ENCODE results near the gene TMEM94.
A peak's percentile ranks its signal among the peaks of the same experiment; 100 is the strongest.
"Not testable (repeated sequence)": the region's sequence is repeated elsewhere in the genome, so short reads cannot be mapped to it uniquely, and the experiment has no call there.

TMEM94 gene

DNA sequence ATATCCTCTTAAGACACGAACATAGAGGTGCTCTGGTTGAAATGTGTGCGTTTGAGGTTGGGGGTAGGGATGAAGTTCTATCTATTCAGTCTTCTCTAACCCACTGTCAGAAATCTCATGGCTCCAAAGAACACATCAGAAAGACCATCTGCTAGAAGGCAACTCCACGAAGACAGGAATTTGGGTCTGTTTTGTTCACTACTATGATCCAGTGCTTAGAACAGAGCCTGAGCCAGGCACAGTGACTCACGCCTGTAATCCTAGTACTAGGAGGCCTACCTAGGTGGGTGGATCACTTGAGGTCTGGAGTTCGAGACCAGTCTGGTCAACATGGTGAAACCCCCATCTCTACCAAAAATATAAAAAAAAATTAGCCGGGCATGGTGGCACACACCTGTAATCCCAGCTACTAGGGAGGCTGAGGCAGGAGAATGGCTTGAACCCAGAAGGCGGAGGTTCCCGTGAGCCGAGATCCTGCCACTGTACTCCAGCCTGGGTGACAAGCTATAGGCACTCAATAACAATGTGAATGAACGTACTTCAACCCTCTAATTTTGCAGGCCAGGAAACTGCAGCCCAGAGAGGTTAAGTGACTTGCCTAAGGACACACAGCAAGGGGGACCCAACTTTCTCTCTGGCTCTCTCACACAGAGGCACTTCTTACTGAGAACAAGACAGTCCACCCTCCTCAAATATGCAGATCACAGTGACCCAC is 56.6 kb downstream of the TMEM94 start:
- DNase-seq (ENCODE audit: low spot score in 2 of 2) (no peak), ATAC-seq (ENCODE audit: low read depth) (no peak)
- no peaks in the 10 kb centered on the region for H3K9me3 Mint-ChIP-seq
- no peaks in the 10 kb centered on the region for H3K36me3 Mint-ChIP-seq
- peaks cover 11% of the 10 kb centered on the region for H3K4me1 Mint-ChIP-seq
- H3K4me3 Mint-ChIP-seq = no peak overlapping the region
- H3K27me3 Mint-ChIP-seq = no peaks in the 10 kb centered on the region
- H3K27ac Mint-ChIP-seq = no peak overlapping the region

DNA sequence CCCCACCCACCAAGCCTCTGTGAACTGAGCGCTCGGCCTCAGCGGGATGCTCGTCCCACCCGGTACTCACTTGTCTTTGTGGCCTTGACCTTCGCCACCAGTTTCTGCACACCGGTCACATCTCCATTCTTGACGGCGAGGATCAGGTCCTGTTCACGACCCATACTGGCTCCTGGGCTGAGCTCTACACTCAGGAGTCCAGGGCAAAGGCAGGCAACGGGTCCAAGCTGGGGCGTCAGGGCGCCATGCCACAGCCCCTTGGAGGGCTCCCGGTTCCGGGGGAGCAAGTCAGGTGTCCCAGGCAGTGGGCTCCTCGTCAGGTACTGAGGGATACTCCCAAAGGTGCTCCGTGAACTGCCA is 57.2 kb downstream of the TMEM94 start:
- DNase-seq (ENCODE audit: low spot score in 2 of 2) = no peak
- Mint-ChIP-seq H3K4me3 (peak overlapping the region; percentile 67), H3K9me3 (no peaks in the 10 kb centered on the region), H3K4me1 (peaks cover 17% of the 10 kb centered on the region), H3K27ac (no peak overlapping the region), H3K36me3 (peaks cover 2% of the 10 kb centered on the region), H3K27me3 (no peaks in the 10 kb centered on the region)
- no peak for ATAC-seq (ENCODE audit: low read depth)

DNA sequence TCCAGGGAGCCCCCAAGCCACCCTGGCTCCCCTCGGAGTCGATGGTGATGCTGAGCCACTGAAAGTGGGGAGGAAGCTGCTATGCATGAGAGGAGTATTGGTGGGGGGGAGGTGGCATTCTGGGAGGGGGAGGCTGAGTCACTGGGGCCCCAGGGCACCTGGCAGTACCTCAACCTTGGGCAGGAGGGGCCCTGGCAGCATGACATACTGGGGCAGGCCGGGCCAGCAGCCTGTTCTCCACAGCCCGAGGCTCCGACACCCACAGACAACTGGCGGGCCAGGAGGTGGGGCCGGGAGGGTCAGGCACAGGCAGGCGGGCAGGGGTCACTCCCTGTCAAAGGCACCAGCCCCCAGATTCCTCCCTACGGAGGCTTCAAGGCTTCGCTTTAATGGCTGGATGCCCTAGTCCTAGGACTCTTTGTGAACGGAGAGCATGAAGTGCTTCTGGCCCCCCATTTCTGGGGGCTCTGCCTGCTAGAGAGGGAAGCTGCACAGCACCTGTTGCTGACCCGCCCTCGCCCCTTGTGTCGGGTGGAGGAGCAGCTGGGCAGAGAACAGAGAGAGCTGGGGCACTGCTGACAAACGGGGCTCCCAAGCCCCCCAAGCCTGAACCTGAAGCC is 58.0 kb downstream of the TMEM94 start:
- Mint-ChIP-seq H3K27me3 (no peaks in the 10 kb centered on the region), H3K27ac (no peak overlapping the region), H3K36me3 (peaks cover 2% of the 10 kb centered on the region), H3K4me1 (peaks cover 18% of the 10 kb centered on the region), H3K4me3 (peak overlapping the region; percentile 67), H3K9me3 (no peaks in the 10 kb centered on the region)
- DNase-seq (ENCODE audit: low spot score in 2 of 2) (no peak), ATAC-seq (ENCODE audit: low read depth) (no peak)

DNA sequence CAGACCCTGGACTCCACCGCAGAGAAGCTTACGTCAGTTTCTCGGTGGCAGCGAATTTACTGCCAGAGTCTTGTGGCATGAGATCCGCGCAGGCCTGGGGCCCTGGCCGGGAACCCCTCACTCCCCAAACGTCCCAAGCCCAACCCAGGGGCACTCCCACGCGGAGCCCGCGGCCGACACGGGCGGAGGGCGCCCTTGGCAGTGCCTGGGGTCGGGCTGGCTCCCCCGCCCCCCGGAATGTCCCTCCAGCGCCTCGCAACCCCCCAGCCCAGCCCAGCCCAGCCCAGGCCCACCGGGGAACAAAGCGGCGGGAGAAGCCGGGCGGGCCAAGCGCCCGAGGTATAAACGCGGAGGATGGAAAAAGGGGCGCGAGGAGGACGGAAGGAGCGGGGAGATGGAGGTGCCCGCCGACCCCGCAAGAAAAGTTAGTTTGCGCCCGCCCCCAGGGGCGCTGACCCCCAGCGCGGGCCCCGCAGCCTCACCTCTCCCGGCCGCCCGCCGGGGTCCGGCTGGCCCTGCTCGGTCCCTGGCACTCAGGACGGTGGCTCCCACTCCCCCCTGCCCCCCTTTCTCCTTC is 58.6 kb downstream of the TMEM94 start:
- ATAC-seq (ENCODE audit: low read depth) (no peak), DNase-seq (ENCODE audit: low spot score in 2 of 2) (no peak)
- Mint-ChIP-seq H3K4me3 (peak overlapping the region; percentile 41), H3K9me3 (no peaks in the 10 kb centered on the region), H3K27ac (no peak overlapping the region), H3K4me1 (peaks cover 18% of the 10 kb centered on the region), H3K36me3 (peaks cover 2% of the 10 kb centered on the region), H3K27me3 (no peaks in the 10 kb centered on the region)

DNA sequence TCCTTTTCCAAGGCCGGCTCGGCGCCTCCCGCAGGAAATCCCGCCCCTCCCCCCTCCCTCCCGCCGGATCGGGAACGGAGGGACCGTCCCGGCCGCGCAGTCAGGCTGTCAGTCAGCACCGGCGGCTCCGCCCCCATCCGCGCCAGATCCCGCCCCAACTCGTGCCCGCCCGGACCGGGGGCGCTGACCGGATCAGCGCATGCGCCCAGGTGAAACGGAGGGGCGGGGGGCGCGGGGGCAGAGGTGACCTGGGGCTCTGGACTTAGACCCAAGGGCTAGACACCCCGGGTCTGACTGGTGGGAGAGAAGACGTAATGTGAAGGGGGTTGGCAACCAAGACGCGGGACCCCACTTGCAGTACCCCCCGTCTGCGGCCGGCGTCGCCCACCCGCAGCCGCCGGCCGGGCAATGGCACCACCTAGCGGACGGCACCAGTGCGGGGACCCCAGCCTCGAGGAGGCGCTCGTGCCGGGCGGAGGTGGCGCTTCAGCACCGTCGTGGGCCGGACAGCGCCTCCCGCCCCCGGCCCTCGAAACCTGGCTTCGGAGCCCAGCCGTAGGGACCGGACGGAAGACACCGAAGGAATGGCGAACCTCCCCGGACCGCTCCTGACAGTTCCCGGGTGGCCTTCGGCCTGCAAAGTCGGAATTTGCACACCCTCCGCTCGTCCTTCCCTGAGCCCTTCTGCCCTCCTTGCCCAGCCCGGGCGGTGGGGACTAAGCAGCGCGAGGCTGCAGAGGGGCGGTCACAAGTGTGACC is 59.2 kb downstream of the TMEM94 start, which contains the start of gene CASKIN2:
Gene CASKIN2 (minus strand): TSS at position 42 of the 759 bp plus-strand sequence. CDS start 1,733 bp downstream, outside the sequence.
- Mint-ChIP-seq H3K4me3 (peak within 1 kb of the TSS; percentile 82), H3K4me1 (peaks cover 18% of the 10 kb centered on the region), H3K36me3 (peaks cover 2% of the 10 kb centered on the region), H3K27me3 (no peaks in the 10 kb centered on the region), H3K9me3 (no peaks in the 10 kb centered on the region), H3K27ac (no peak within 1 kb of the TSS)
- ATAC-seq (ENCODE audit: low read depth) = peak; percentile 60
- DNase-seq (ENCODE audit: low spot score in 2 of 2) = peak; percentile 71 to 79

DNA sequence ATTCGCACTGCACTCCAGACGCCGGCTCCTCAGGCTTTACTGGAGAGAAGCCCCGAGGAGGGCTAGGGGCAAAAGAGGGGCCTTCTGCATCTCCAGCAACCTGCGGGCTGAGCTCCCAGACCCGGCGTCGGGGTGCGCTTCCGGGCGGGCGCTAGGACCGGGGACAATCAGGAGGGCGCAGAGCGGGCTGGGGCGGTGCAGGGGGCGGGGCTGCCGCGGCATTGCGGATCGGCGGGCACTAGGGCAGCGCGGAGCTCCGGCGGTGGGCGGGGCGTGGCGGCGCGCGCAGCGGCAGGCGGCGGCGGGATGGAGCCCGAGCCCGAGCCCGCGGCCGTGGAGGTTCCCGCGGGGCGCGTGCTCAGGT is 59.8 kb downstream of the TMEM94 start, which contains the start of gene TSEN54:
Gene TSEN54 (plus strand): TSS at position 274 of the 364 bp plus-strand sequence. CDS start 33 bp downstream, at position 307.
- H3K27ac Mint-ChIP-seq = no peak within 1 kb of the TSS
- peaks cover 2% of the 10 kb centered on the region for H3K36me3 Mint-ChIP-seq
- no peaks in the 10 kb centered on the region for H3K27me3 Mint-ChIP-seq
- DNase-seq (ENCODE audit: low spot score in 2 of 2) (peak; percentile 86 to 90), ATAC-seq (ENCODE audit: low read depth) (peak; percentile 84)
- peaks cover 18% of the 10 kb centered on the region for H3K4me1 Mint-ChIP-seq
- H3K4me3 Mint-ChIP-seq = peak within 1 kb of the TSS; percentile 82
- H3K9me3 Mint-ChIP-seq = no peaks in the 10 kb centered on the region

DNA sequence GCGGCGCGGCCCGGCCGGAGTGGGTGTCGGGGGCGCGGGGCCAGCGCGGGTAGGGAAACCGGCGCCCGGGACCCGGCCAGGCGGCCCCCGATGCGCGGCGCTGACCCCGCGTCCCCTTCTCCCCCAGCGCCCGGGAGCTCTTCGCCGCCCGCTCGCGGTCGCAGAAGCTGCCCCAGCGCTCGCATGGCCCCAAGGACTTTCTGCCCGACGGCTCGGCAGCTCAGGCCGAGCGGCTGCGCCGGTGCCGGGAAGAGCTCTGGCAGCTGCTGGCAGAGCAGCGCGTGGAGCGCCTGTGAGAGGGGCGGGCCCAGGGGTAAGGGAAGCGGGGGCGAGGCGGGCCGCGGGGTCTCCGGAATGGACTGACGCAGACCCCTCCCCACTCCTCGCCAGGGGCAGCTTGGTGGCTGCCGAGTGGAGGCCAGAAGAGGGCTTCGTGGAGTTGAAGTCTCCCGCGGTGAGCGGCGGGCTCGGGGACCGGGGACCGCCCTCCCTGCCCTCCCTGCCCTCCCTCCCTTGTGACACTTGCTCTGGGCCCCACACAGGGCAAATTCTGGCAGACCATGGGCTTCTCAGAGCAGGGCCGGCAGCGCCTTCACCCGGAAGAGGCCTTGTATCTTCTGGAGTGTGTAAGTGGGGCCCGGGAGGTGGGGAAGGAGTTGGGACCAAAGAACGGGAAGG is 60.3 kb downstream of the TMEM94 start:
- ATAC-seq (ENCODE audit: low read depth) (peak; percentile 7), DNase-seq (ENCODE audit: low spot score in 2 of 2) (no peak)
- Mint-ChIP-seq H3K4me3 (peak overlapping the region; percentile 79), H3K36me3 (peaks cover 2% of the 10 kb centered on the region), H3K27ac (no peak overlapping the region), H3K27me3 (no peaks in the 10 kb centered on the region), H3K9me3 (no peaks in the 10 kb centered on the region), H3K4me1 (peaks cover 18% of the 10 kb centered on the region)

DNA sequence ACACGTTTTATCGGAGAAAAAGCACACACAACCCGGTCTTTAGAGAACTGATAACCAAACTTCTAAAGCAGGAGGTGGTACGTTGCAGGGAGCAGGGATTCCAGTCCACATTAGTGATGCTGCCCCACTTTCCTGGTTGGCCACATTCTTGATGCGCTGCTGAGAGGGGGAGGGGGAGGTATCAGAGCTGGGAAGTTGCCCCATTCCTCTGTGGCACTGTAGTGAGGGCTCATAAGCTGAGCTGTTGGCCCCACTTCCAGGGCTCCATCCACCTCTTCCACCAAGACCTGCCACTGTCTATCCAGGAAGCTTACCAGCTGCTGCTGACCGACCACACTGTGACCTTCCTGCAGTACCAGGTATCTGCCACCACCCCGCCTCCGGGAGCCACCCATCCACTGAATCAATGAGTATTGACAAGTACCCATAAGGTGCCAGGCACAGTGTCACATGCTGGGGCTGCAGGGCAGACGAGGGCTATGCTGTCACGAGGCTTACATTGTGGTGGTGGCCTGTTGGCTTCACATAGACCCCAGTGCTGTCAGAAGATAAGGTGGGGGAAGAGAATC is 60.9 kb downstream of the TMEM94 start:
- no peak for ATAC-seq (ENCODE audit: low read depth)
- Mint-ChIP-seq H3K9me3 (no peaks in the 10 kb centered on the region), H3K4me3 (peak overlapping the region; percentile 79), H3K27ac (no peak overlapping the region), H3K27me3 (no peaks in the 10 kb centered on the region), H3K36me3 (peaks cover 2% of the 10 kb centered on the region), H3K4me1 (peaks cover 18% of the 10 kb centered on the region)
- DNase-seq (ENCODE audit: low spot score in 2 of 2) = no peak

DNA sequence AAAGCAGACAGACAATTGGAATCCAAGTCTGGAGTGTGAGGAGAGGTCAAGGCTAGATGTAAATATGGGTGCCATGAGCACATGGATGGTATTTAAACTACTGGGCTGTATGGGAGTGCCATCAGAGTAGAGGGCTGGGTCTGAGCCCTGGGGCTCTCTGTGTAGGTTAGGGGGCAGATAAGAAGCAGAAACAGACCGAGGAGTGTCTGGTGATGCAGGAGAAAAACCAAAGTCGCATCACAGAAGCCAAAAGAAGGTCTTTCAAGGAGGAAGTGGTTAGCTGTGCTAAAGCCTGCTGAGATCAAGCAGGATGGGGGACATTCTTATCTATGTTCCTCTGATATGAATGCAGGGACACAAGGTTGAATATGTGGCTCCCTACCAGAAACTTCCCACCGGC is 61.8 kb downstream of the TMEM94 start:
- Mint-ChIP-seq H3K36me3 (peaks cover 2% of the 10 kb centered on the region), H3K4me1 (peaks cover 18% of the 10 kb centered on the region), H3K4me3 (peak overlapping the region; percentile 79), H3K9me3 (no peaks in the 10 kb centered on the region), H3K27ac (peak overlapping the region; percentile 0), H3K27me3 (no peaks in the 10 kb centered on the region)
- peak; percentile 40 for ATAC-seq (ENCODE audit: low read depth)
- DNase-seq (ENCODE audit: low spot score in 2 of 2) = no peak

DNA sequence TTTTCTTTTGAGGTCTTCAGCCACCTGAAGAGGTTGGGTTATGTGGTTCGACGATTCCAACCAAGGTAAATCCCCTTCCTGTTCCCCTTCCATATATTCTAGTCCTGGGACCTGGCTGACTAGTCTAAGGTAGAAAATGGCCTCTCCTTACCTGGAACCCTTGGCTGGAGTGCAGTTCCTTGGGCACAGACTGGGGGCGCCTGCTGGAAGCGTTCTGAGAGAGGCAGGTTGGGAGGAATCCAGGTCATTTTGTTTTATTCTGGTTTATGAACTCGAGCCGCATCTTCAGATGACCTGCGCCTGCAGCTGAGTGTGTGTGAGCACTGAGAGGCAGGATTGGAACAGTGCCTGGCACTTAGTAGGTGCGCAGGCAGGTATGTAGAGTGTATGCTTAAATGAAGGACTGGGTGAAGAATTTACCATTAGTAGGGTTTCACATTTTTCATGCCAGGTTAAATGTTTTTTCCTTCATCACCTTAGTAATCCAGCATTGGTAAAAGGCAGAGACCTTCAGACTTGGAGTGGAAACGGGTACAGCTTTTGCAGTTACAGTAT is 62.6 kb downstream of the TMEM94 start:
- peaks cover 18% of the 10 kb centered on the region for H3K4me1 Mint-ChIP-seq
- no peak overlapping the region for H3K27ac Mint-ChIP-seq
- H3K36me3 Mint-ChIP-seq = peaks cover 2% of the 10 kb centered on the region
- H3K4me3 Mint-ChIP-seq = no peak overlapping the region
- ATAC-seq (ENCODE audit: low read depth) (no peak), DNase-seq (ENCODE audit: low spot score in 2 of 2) (no peak)
- H3K9me3 Mint-ChIP-seq = no peaks in the 10 kb centered on the region
- H3K27me3 Mint-ChIP-seq = no peaks in the 10 kb centered on the region

DNA sequence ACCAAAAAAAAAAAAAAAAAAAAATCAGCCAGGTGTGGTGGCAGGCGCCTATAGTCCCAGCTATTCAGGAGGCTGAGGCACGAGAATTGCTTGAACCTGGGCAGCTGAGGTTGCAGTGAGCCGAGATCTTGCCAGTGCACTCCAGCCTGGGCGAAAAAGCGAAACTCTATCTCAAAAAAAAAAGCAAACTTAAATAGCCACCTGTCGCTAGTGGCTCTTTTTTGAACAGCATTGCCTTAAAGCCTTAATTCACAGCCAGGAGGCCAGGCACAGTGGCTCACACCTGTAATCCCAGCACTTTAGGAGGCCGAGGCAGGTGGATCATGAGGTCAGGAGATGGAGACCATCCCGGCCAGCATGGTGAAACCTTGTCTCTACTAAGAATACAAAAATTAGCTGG is 64.0 kb downstream of the TMEM94 start:
- DNase-seq (ENCODE audit: low spot score in 2 of 2); H3K27me3 Mint-ChIP-seq; ATAC-seq (ENCODE audit: low read depth); H3K36me3 Mint-ChIP-seq; H3K27ac Mint-ChIP-seq; H3K4me3 Mint-ChIP-seq; H3K9me3 Mint-ChIP-seq: not testable (repeated sequence)
- H3K4me1 Mint-ChIP-seq = peaks cover 18% of the 10 kb centered on the region

DNA sequence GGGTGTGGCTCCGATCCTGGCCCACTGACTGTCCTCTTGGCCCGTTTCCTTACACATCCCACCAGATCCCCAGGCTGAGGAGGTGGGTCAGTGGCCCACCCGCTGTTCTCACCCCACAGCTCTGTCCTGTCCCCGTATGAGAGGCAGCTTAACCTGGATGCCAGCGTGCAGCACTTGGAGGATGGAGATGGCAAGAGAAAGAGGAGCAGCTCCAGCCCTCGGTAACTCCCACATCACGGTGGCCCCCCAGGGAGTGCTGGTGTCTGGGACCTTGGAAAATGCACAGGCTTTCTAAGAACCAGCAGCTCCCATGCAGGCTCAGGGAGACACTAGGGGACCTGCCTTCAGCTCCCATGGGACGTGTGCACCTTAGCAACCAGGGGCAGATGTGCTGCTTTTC is 64.9 kb downstream of the TMEM94 start:
- no peaks in the 10 kb centered on the region for H3K27me3 Mint-ChIP-seq
- peaks cover 2% of the 10 kb centered on the region for H3K36me3 Mint-ChIP-seq
- peaks cover 19% of the 10 kb centered on the region for H3K4me1 Mint-ChIP-seq
- ATAC-seq (ENCODE audit: low read depth) (no peak), DNase-seq (ENCODE audit: low spot score in 2 of 2) (no peak)
- H3K4me3 Mint-ChIP-seq = no peak overlapping the region
- no peak overlapping the region for H3K27ac Mint-ChIP-seq
- no peaks in the 10 kb centered on the region for H3K9me3 Mint-ChIP-seq
